GM18505 (cell line): Measurements from ENCODE around the gene MARCHF2.
"Not testable (repeated sequence)": the region's sequence is repeated elsewhere in the genome, so short reads cannot be mapped to it uniquely, and the experiment has no call there.

Experiments used
- ATAC-seq: cut with Tn5 transposase; IDR thresholded peaks from one replicate; pipeline ENCODE4 v1.9.1; 2021; ENCODE audit not compliant: unreplicated experiment
- POLR2A ChIP-seq: IDR thresholded peaks from 4 replicates; pipeline ENCODE4 v1.6.1; 2011; ENCODE audit warnings: borderline replicate concordance; ENCODE audit not compliant: insufficient read depth, insufficient read length; ENCODE audit errors: extremely low read depth

The MARCHF2 gene

DNA sequence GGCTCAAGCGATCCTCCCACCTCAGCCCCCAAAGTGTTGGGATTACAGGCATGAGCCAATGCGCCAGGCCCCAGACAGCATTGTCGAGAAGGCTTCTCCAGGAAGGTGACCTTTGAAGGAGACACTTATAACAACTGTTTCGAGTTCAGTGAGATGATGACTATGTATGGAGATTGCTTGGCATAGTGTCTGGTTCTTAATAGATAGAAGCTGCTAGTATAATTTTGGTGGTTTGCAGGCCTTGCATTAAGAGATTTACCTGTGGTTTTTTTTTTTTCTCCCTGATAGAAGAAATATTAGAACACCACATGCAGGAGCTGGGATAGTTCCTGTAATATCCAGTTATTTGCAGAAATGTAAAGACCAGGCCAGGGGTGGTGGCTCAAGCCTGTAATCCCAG, 3.7 kb downstream of the MARCHF2 start:
- no peak for ATAC-seq
- no peak for TF ChIP-seq POLR2A

DNA sequence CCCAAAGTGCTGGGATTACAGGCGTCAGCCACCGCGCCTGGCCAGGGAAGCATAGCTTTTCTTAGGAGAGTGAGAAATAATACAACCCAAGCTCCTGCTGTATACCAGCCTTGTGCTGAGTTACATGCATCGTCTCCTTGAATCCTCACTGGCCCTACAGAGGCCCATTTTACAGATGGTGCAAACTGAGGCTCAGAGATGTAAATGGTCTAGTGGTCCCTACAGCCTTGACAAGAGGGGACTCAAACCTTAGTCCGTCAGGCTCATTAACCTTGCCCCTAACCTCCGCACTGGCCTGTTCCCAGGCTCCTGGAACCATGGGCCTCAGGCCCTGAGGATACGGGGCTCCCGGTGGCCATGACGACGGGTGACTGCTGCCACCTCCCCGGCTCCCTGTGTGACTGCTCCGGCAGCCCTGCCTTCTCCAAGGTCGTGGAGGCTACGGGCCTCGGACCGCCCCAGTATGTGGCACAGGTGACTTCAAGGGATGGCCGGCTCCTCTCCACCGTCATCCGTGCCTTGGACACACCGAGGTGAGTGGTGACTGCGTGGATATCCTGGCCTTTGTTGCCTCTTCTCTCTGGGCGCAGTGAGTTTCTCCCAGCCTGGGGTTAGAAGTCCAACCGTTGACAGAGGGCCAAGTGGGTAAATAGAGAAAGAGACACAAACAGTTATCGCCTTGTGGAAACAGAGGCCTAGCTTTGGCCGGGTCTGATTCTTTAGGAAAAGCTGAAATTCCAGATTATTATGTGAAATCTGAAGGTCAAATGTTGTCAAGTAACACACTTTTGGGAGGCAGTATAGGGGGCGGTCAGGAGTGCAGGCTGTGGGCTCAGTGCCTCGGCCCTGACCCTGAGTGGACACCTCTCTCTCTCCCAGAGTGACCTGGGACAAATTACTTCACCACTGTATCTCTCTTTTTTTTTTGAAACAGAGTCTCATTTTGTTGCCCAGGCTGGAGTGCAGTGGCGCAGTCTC, 8.7 kb downstream of the MARCHF2 start:
- TF ChIP-seq POLR2A, result no peak
- no peak for ATAC-seq

DNA sequence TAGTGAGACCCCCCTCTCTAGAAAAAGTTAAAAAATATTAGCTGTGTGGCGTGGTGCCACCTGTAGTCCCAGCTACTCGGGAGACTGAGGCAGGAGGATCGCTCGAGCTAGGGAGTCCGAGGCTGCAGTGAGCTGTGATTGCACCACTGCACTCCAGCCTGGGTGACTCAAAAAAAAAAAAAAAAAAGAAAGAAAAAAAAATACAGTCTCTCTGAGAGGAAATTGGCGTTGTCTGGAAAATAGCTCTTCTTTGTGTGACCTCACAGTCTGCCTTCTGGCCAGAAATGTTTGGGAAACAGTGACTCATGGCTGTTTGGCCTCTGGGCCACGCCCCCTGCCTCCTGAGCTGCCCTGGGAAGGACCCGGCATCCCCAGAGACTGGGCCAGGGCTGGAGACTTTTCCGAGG, 10.7 kb downstream of the MARCHF2 start:
- ATAC-seq, result no peak
- no peak for TF ChIP-seq POLR2A

DNA sequence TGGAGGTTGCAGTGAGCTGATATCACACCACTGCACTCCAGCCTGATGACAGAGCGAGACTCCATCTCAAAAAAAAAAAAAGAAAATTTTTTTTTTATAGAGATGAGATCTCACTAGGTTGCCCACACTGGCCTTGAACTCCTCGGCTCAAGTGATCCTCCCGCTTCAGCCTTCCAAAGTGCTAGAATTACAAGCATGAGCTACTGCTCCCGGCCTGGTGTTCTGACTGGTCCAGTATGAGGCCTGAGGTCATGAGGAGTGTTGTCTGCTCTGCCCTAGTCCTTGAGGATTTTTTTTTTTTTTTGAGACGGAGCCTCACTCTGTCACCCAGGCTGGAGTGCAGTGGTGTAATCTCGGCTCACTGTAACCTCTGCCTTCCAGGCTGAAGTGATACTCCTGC, 12.2 kb downstream of the MARCHF2 start:
- not testable (repeated sequence) for ATAC-seq

DNA sequence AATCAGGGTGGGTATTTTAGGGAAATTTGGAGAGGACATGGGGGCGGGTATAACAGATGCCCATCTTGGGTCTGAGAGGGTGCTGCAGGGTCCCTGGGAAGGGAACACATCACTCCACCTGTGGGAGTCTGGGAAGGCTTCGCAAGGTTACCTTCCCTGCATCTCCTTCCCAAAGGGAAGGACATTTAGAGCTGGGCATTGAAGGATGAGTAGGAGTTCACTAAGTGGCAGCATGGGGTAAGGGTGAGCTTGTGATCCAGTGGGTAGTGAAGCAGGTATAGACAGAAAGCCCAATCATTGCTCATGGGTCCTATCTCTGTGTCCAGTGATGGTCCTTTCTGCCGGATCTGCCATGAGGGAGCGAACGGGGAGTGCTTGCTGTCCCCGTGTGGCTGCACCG, 13.2 kb downstream of the MARCHF2 start:
- no peak for ATAC-seq
- no peak for TF ChIP-seq POLR2A

DNA sequence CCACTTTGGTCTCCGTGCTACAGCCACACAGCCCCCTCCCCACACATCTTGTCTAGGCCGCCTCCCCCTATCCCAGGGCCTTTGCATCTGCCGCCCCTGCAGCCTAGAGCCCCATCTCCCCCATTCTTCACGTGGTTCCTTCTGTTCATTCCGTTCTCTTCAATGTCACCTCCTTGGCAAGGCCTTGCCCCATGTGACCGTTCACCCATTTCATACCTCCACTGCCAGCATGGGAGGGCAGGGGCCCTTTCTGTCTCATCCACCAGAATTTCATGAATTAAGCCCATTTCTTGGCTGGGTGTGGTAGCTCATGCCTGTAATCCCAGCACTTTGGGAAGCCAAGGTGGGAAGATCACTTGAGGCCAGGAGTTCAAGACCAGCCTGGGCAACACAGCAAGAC, 15.9 kb downstream of the MARCHF2 start:
- no peak for ATAC-seq
- no peak for TF ChIP-seq POLR2A

DNA sequence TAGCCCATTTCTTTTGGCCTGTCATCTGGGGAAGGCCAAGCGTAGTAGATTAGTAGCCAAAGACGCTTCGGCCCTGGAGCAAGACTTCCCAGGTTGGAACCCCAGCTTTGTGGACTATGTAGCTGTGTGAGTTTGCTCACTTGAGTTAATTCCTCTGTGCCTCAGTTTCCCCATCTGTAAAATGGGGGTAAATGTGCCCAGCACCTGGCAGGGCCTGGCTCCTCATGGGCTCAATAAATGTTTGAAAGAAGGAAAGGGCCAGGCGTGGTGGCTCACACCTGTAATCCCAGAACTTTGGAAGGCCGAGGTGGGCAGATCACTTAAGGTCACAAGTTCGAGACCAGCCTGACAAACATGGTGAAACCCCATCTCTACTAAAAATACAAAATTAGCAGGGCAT, 16.7 kb downstream of the MARCHF2 start:
- no peak for ATAC-seq

DNA sequence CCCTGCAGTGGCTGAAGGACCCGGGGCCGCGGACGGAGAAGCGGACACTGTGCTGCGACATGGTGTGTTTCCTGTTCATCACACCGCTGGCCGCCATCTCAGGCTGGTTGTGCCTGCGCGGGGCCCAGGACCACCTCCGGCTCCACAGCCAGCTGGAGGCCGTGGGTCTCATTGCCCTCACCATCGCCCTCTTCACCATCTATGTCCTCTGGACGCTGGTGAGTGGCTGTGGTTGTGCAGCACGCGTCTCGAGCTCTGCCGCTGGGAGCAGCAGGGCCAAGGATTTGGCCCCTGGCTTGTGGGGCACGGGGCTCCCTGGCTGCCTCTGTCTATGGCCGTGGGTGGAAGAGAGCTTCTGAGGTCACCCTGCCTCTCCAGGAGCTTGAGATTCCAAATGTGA, 17.5 kb downstream of the MARCHF2 start:
- TF ChIP-seq POLR2A, result no peak
- ATAC-seq, result no peak

More for the DNA sequence above, 16.7 kb downstream of the MARCHF2 start:
- TF ChIP-seq POLR2A, result no peak

DNA sequence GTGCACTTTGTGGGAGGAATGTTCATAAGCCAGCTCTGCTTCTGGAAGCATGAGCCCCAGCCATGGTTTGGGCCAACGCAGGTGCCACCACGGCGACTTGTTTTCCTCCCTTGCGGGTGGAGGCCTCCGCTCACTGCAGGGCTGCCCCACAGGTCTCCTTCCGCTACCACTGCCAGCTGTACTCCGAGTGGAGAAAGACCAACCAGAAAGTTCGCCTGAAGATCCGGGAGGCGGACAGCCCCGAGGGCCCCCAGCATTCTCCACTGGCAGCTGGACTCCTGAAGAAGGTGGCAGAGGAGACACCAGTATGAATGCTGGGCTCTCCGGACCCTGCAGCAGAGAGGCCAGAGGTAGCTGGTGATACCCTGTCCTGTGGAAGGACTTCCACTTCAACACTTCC, 25.1 kb downstream of the MARCHF2 start:
- no peak for TF ChIP-seq POLR2A
- ATAC-seq, result no peak

DNA sequence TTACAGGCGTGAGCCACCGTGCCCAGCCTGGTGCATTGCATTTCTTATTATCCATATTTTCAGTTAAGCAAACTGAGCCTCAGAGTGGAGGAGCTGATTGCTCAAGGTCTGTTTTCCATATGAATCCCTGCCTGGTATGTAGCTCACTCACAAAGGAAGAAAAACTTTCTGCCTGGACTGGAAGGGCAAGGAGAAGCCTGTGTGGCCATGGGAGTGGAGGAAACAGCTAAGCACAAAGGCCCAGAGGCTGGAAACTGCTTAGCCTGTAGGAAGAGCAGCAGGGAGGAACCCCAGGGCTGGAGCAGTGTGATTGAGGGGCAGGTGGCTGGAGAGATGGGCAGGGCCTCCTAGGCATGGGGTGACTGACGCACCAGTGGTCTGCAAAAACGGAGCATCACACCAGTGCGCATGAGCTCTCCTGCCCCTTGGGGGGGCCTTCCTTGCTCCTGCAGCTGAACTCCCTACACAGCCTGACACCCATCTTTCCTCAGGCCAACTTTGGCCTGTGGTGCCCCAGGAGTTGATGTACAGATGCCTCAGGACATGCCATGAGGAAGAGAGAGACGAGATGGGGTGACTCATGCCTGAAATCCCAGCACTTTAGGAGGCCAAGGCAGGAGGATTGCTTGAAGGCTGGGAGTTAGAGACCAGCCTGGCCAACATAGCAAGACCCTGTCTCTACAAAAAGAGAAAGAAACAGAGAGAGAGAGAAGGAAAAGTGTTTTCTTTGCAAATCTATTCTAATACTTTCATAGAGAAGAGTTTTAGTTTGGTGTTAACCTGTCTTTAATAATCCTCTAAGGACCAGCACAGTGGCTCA, 28.8 kb downstream of the MARCHF2 start:
- ATAC-seq, result no peak
- TF ChIP-seq POLR2A, result no peak

DNA sequence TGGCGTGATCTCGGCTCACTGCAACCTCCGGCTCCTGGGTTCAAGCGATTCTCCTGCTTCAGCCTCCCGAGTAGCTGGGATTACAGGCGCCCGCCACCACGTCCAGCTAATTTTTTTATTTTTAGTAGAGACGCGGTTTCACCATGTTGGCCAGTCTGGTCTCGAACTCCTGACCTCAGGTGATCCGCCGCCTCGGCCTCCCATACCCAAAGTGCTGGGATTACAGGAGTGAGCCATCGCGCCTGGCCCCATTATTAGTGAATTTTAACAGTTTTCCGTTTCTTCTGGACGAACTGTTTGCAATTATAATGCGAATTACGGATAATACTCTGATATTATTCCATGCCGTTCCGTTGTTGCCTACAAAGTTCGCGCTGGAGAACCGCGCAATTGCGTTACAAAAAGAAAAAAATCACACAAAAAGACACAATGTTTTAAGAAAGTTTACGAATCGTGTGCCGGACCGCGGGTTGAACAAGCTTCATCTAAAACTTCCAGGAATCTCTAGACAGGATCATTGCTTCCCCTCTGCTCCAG, 31.1 kb downstream of the MARCHF2 start:
- ATAC-seq, result not testable (repeated sequence)

DNA sequence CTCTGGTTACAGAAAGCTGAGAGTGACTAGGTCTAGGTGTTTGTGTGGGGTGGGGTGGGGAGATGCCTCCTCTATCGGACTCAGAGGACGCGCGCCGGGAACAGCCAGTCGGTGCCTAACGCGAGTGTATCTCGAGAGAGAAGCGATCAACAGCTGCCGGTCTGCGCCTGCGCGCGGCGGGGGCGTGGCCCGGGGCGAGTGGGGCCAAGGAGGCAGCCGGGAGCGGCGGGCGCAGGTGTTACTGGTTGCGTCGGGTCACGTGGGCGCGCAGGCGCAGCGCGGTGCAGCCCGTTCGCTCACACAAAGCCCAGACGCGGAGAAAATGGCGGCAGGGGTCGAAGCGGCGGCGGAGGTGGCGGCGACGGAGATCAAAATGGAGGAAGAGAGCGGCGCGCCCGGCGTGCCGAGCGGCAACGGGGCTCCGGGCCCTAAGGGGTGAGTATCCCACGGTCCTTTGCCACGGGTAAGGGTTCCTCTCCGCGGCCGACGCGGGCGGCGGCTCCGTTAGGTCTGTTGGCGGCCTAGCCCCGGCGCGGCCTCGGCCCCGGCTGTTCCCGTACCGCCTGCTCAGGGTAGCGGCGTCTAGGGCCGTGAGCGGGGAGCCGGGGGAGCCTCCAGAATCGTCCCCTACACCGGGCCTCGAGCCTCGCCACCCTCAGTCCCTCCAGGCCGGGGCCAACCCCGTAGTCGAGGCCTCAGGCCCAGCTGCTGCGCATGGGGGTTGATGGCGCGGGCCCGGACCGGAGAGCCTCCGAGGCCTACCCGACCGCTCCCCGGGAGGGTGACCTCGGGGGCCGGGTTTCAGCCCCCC, 31.8 kb downstream of the MARCHF2 start, which contains the start of gene HNRNPM:
Gene HNRNPM (plus strand): TSS at position 299 of the 811 bp plus-strand sequence. CDS start 24 bp downstream, at position 323.
- TF ChIP-seq POLR2A, result peak; percentile 94
- peak; percentile 93 for ATAC-seq

DNA sequence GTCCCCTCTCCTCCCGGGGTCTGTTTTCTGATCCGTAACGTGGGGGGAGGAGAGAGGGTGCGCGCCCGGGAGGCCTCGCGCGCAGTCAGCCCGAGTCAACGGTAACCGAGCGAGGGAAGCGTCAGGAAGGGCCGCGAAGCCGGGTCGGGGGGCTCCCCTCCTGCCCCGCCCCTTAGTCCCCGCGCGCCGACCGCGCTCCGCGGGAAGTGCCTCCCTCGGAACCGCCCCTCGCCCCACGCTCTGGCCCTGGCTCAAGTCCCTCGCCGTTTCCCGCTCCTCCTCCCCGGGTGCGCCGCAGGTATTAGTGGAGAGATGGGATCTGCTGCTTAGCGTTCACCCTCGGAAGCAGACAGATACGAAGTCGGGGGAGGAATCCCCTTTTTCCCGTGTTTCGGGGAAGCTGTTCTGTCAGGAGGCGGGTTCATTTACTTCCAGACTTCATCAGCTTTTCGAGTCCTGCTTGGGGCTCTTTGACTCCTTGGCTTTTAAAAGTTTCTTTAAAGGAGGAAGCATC, 32.4 kb downstream of the MARCHF2 start:
- peak; percentile 26 for ATAC-seq
- TF ChIP-seq POLR2A, result no peak
